Naive B cell (primary cell): Measurements from ENCODE around the gene METTL14. TPM values are rescaled to one million over a fixed set of nuclear protein-coding genes. Genes with fewer than 3 reads are reported as not detected.
A peak's percentile ranks its signal among the peaks of the same experiment; 100 is the strongest.
"Not testable (repeated sequence)": the region's sequence is repeated elsewhere in the genome, so short reads cannot be mapped to it uniquely, and the experiment has no call there.

Experiments
- ATAC-seq, 2 donors: fragments of 150-1000 bp; cut with Tn5 transposase; 2 replicates each; pipeline ENCODE4 v1.10.0; 2021; ENCODE audit warnings: low read depth in 2 of 2, mild to moderate bottlenecking in 2 of 2, moderate library complexity in 2 of 2
- DNase-seq: peaks from one replicate; pipeline ENCODE4 v3.0.0; 2022
- H3K27ac Mint-ChIP-seq, 6 donors: one replicate each; pipeline ENCODE4 v1.8.0; 2020 to 2022; ENCODE audit warnings: mild to moderate bottlenecking in 6 of 6, mixed read lengths in 6 of 6, moderate library complexity in 5 of 6, inconsistent platforms in 2 of 6
- H3K27me3 Mint-ChIP-seq, 3 donors: one replicate each; pipeline ENCODE4 v1.8.0; 2021 to 2022; ENCODE audit warnings: mixed read lengths in 3 of 3, mild to moderate bottlenecking in 1 of 3
- H3K36me3 Mint-ChIP-seq, 2 donors: one replicate each; pipeline ENCODE4 v1.8.0; 2020 to 2022; ENCODE audit warnings: mixed read lengths in 2 of 2, inconsistent platforms in 1 of 2, mild to moderate bottlenecking in 1 of 2
- H3K4me1 Mint-ChIP-seq, 3 donors: one replicate each; pipeline ENCODE4 v1.8.0; 2020 to 2022; ENCODE audit warnings: mixed read lengths in 3 of 3, inconsistent platforms in 1 of 3, mild to moderate bottlenecking in 1 of 3, moderate library complexity in 1 of 3
- H3K4me3 Mint-ChIP-seq, 8 donors: one replicate each; pipeline ENCODE4 v1.8.0; 2020 to 2022; ENCODE audit warnings: mild to moderate bottlenecking in 8 of 8, mixed read lengths in 8 of 8, moderate library complexity in 8 of 8, inconsistent platforms in 2 of 8
- H3K9me3 Mint-ChIP-seq, 7 donors: one replicate each; pipeline ENCODE4 v1.8.0; 2020 to 2022; ENCODE audit warnings: mixed read lengths in 7 of 7, mild to moderate bottlenecking in 5 of 7, inconsistent platforms in 2 of 7, moderate library complexity in 1 of 7
- polyA plus RNA-seq, 6 donors: library from polyadenylated mRNA; unstranded; fragments of 300-500 nt; fragmentation: Illumina TruSeq; gene quantifications; one replicate each; pipeline ENCODE4 v1.2.3, GENCODE V29; 2021; ENCODE audit warnings: low read depth in 6 of 6

METTL14 gene
- polyA plus RNA-seq, result 10 to 100 TPM; 17.4 to 47.1 (median 35.5) TPM

DNA sequence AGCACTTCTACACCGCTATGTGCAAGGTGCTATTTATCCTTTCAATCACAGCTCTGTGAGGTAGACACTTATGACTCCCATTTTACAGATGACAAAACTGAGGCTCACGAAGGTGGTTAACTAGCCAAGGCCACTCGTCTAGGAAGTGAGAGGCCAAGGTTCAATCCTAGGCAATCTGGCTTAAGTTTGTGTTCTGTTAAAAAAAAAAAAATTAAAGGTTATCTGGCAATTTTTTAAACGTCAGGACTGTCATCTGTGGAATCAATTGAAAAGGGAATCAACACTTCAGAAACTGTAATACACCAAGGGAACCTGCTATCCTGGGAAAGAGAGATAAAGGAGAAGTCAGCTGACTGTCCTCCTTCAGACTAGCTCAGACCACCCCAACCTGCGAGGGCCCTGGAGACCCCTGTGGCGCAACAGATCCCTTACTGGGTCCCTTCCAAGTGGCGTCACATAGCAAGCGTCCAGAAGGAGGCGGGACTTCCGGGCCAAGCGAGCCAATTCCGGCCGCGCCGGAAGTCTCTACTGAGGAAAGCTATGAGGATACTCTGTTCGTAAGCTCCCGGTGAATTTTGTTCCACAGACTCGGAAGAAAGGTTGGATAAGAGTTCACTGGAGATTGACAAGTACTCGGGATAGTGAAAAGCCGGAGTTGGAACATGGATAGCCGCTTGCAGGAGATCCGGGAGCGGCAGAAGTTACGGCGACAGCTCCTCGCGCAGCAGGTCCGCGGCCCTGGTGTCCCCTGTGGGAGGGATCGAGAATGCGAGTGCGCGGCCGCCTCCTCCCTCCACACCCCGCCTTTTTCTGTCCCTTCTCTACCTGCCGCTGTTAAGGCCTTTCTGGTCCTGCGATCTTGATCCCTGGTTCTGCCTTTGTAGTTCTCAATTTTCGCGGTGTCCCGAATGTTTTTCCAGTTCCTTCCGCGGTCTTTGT lies at the start of gene METTL14:
METTL14 (plus strand) TSS at position 520 of the 939 bp plus-strand sequence; CDS start at position 663, 143 bp downstream.
- peaks cover 0 to 4% of the 10 kb centered on the region in 2 donors for H3K36me3 Mint-ChIP-seq

DNA sequence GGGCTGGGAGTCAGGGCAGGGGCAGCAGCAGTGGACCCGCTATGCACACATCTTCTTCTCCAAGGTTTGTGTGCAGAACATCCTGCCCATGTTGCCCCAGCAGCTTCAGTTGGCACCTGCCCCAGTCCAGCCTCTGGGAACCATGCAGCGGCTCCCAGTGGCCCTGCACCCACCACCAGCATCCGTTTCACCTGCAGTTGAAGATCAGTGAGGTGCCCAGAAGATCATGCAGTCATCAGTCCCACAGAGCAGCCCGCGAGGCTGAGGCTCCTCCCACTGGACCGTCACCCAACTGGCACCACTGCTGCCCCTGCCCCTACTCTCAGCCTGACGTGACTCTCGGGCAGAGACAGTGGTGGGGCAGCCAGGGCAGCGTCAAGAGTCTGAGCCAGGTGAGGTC lies 49.1 kb upstream of the METTL14 start:
- not testable (repeated sequence) for DNase-seq, H3K36me3 Mint-ChIP-seq, H3K4me1 Mint-ChIP-seq, H3K27me3 Mint-ChIP-seq, H3K27ac Mint-ChIP-seq, H3K4me3 Mint-ChIP-seq, ATAC-seq, H3K9me3 Mint-ChIP-seq

More for the DNA sequence above, at the start of gene METTL14:
- ATAC-seq (peak; percentile 94), DNase-seq (peak; percentile 86)
- peaks cover 19 to 29% (median 23%) of the 10 kb centered on the region in 3 donors for H3K4me1 Mint-ChIP-seq
- H3K27me3 Mint-ChIP-seq, result no peaks in the 10 kb centered on the region
- peak within 1 kb of the TSS; percentile 94 to 99 (median 98) for H3K27ac Mint-ChIP-seq
- no peaks in the 10 kb centered on the region for H3K9me3 Mint-ChIP-seq
- H3K4me3 Mint-ChIP-seq, result peak within 1 kb of the TSS; percentile 95 to 99 (median 96)

DNA sequence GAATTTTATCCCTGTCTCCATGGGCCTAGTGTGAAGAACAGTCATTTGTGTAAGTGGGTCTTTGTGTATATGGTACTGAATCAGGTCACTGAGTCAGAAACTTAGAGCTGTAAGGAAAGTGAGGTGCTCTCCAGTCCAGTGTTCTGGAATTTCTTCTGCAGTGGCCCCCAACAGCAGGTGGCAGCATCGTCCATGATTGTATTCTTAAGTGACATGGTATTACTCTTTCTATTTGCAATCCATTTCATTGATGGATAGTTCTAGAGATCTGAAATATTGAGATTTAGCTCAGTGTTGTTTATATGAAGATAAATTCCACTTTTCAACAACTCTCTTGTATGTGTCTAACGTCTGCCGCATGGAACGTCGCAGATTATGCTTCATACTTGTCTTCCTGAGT lies 20.5 kb upstream of the METTL14 start:
- not testable (repeated sequence) for H3K36me3 Mint-ChIP-seq, H3K27me3 Mint-ChIP-seq, H3K27ac Mint-ChIP-seq, H3K4me3 Mint-ChIP-seq, H3K9me3 Mint-ChIP-seq, H3K4me1 Mint-ChIP-seq, DNase-seq, ATAC-seq

DNA sequence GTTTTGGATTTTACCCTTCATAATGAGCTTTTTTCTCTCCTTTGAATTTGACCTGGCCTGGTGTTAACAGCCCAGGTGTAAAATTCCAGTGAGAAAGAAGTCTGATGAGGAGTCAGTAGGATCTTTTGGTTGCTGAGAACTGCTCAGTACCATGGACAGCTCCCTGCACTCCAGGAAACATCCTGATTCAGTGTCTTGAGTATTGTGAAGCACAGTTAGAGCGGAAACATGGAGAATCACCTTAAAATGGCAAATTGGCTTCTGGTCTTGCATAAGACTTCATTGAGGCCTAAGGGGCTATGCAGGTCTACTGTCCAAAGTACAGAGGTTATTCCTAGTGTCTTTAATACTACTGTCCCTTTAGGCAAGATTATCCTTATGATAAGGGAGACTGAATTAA lies 16.0 kb upstream of the METTL14 start:
- not testable (repeated sequence) for H3K27ac Mint-ChIP-seq, H3K9me3 Mint-ChIP-seq, H3K4me1 Mint-ChIP-seq, H3K4me3 Mint-ChIP-seq, ATAC-seq, H3K36me3 Mint-ChIP-seq
- peak; percentile 14 for DNase-seq
- H3K27me3 Mint-ChIP-seq, result peaks cover 0 to 10% (median 8%) of the 10 kb centered on the region in 3 donors

DNA sequence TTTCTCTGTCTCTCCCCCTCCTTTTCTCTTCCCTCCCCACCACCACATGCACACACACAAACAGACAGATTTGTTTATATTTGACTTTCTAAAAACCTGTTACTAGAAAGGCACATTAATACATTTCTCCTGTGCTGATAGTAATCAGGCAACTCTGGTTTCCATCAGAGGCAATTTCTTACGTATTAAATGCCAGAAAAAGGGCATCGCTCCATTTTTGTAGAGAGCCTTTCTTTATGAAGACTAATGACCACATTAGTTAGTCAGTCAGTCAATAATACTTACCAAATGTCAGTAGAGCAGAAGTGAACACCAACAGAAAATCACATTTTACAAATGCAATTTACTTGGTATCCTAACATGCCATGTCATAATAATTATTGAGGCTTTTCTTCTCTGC lies 14.2 kb upstream of the METTL14 start:
- DNase-seq, H3K4me3 Mint-ChIP-seq, H3K9me3 Mint-ChIP-seq, ATAC-seq, H3K36me3 Mint-ChIP-seq, H3K4me1 Mint-ChIP-seq, H3K27ac Mint-ChIP-seq: not testable (repeated sequence)
- peaks cover 0 to 10% (median 8%) of the 10 kb centered on the region in 3 donors for H3K27me3 Mint-ChIP-seq

DNA sequence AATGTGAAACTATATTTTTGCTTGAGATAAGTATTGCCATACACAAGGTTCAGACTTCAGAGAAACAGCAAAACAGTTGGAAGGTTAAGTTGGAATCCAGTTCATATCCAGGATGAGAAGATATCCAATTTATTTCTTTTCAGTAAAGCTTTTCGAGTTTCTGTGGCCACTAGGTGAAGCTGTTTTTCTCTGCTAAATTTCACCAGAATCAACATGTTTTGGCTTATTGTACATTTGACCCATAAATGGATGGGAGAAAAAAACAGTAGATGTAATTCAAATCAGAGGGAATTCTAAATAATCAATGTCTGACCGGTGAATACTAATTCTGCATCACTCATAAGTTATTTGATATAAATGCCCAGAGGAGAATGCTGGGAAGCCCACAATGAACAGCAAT lies 9.1 kb upstream of the METTL14 start:
- H3K27ac Mint-ChIP-seq, result no peak overlapping the region
- peaks cover 0 to 7% of the 10 kb centered on the region in 2 donors for H3K36me3 Mint-ChIP-seq
- no peaks in the 10 kb centered on the region for H3K9me3 Mint-ChIP-seq
- H3K4me1 Mint-ChIP-seq, result no peaks in the 10 kb centered on the region
- H3K27me3 Mint-ChIP-seq, result peaks cover 0 to 10% (median 7%) of the 10 kb centered on the region in 3 donors
- no peak for DNase-seq
- no peak for ATAC-seq
- H3K4me3 Mint-ChIP-seq, result no peak overlapping the region

DNA sequence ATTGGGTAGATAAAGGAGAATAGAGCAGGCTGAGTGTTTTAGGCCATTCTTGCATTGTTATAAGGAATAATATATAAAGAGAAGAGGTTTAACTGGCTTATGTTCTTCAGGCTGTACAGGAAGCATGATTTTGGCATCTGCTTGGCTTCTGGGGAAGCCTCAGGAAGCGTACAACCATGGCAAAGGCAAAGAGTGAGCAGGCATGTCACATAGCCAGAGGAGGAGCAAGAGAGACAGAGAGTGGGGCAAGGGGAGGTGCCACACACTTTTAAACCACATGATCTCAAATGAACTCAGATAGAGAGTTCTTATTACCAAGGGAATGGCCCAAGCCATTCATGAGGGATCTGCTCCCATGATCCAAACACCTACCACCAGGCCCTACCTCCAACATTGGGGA lies 4.4 kb upstream of the METTL14 start:
- H3K9me3 Mint-ChIP-seq, result no peaks in the 10 kb centered on the region
- peak overlapping the region in 1 of 6 donors; percentile 43 for H3K27ac Mint-ChIP-seq
- DNase-seq (no peak), ATAC-seq (no peak)
- no peaks in the 10 kb centered on the region for H3K36me3 Mint-ChIP-seq
- H3K27me3 Mint-ChIP-seq, result no peaks in the 10 kb centered on the region
- H3K4me1 Mint-ChIP-seq, result peaks cover 6 to 15% (median 13%) of the 10 kb centered on the region in 3 donors
- peak overlapping the region in 1 of 8 donors; percentile 64 for H3K4me3 Mint-ChIP-seq

DNA sequence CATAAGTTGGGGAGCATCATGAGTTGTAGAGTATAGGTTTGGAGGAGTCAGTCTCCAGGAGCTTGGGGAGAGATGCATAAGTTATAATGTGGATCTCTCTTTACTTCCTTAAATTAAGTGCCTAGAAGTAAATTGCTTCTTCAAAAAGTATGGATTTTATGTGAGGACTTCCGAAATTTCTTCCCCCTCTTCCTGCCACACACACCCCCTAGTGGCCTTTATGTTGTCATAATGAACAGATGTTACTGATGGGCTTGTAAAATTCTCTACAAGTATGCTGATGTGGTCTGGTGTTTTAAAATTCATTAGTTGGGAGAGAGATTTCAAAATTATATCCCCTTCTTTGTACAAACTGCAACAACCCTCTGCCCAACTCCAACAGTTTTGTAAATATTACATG lies 2.3 kb upstream of the METTL14 start:
- Mint-ChIP-seq H3K36me3 (peaks cover 0 to 4% of the 10 kb centered on the region in 2 donors), H3K27me3 (no peaks in the 10 kb centered on the region), H3K4me3 (peak overlapping the region in 1 of 8 donors; percentile 96), H3K4me1 (peaks cover 19 to 29% (median 23%) of the 10 kb centered on the region in 3 donors), H3K9me3 (no peaks in the 10 kb centered on the region), H3K27ac (peak overlapping the region in 2 of 6 donors; percentile 26 to 58)
- ATAC-seq (no peak), DNase-seq (no peak)

DNA sequence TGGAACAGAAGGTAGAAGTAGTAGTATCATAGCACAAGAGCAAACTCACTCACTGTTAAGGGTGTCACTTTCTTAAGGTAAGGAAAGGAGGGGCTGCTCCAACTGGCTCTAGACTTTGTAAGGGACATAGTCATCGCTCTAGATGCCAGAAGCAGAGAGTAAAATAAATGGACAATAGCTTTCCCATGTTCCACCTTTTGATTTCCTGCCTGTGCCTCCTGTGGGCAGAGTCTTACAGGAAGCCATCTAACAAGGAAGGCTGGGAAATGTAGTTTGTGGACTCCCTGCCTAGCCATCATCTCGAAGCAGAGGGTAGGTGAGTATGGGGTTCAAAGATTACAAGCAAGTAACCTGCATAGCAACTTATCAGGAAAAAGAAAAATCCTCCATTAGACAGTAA lies 1.7 kb upstream of the METTL14 start:
- Mint-ChIP-seq H3K9me3 (no peaks in the 10 kb centered on the region), H3K36me3 (peaks cover 0 to 4% of the 10 kb centered on the region in 2 donors), H3K27ac (peak overlapping the region in 1 of 6 donors; percentile 33), H3K4me1 (peaks cover 19 to 29% (median 23%) of the 10 kb centered on the region in 3 donors), H3K4me3 (peak overlapping the region in 3 of 8 donors; percentile 32 to 96 (median 47)), H3K27me3 (no peaks in the 10 kb centered on the region)
- no peak for DNase-seq
- ATAC-seq, result no peak

DNA sequence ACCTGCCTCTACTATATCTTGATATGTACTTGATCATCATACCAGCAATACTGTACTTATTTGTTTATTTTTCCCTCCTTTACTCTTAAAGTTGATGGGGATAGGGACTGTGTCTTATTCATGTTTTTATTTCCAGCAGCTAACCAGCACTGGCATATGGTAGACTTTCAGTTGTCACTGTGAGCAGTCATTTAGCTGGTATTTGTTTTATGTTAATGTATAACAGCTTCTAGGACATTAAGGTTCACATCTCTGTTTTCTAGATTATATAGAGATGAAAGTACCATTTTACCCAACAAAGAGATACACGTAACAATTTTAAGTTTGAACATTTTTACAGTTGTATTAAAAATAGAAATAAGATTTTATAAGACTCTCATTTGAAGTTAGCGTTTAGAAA lies 17.9 kb downstream of the METTL14 start:
- ATAC-seq (no peak), DNase-seq (no peak)
- Mint-ChIP-seq H3K36me3 (peaks cover 34 to 36% of the 10 kb centered on the region in 2 donors), H3K4me1 (peaks cover 0 to 3% (median 0%) of the 10 kb centered on the region in 3 donors), H3K27ac (no peak overlapping the region), H3K4me3 (no peak overlapping the region), H3K27me3 (no peaks in the 10 kb centered on the region), H3K9me3 (no peaks in the 10 kb centered on the region)

DNA sequence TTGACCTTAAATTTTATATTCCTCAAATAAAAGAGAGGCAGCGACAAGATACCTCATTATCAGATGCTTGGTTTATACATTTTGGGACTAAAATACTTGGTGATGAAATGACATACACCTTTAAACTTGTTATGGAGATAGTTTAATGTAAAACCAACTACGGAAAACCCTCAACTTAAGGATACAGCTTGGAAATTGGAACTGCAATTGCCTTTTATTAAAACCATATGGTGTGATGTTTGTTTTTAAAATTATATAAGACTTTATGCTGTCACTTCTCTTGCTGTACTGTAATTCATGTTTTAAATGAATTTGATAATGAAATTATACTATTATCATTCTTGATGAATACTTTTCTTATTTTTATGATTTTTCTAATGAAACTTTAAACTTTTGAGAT lies 25.9 kb downstream of the METTL14 start:
- no peak overlapping the region for H3K4me3 Mint-ChIP-seq
- peaks cover 0 to 4% (median 0%) of the 10 kb centered on the region in 3 donors for H3K4me1 Mint-ChIP-seq
- no peak for DNase-seq
- H3K9me3 Mint-ChIP-seq, result no peaks in the 10 kb centered on the region
- H3K36me3 Mint-ChIP-seq, result peaks cover 11 to 34% of the 10 kb centered on the region in 2 donors
- H3K27ac Mint-ChIP-seq, result no peak overlapping the region
- ATAC-seq, result no peak
- H3K27me3 Mint-ChIP-seq, result no peaks in the 10 kb centered on the region

DNA sequence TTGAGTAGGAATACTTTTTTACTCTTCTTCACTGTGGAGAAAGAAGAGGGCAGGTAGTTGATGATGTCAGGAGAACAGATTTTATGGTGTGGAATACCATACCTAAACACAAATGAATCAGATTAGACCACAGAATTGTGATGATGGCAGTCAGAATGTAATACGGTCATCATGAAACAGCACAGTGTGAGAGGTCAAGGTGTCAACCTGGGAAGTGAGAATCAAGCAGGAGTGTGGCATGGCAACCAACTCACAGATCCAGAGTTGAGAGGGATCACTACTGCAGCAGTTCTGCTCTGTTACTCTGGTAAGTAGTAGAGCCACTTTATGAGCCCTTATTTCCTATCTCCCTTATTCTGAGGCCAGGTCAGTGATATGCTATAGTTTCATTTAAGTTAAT lies 27.7 kb downstream of the METTL14 start:
- DNase-seq (no peak), ATAC-seq (no peak)
- peaks cover 0 to 25% of the 10 kb centered on the region in 2 donors for H3K36me3 Mint-ChIP-seq
- H3K4me1 Mint-ChIP-seq, result peaks cover 0 to 4% (median 0%) of the 10 kb centered on the region in 3 donors
- no peaks in the 10 kb centered on the region for H3K9me3 Mint-ChIP-seq
- no peak overlapping the region for H3K27ac Mint-ChIP-seq
- no peaks in the 10 kb centered on the region for H3K27me3 Mint-ChIP-seq
- no peak overlapping the region for H3K4me3 Mint-ChIP-seq

DNA sequence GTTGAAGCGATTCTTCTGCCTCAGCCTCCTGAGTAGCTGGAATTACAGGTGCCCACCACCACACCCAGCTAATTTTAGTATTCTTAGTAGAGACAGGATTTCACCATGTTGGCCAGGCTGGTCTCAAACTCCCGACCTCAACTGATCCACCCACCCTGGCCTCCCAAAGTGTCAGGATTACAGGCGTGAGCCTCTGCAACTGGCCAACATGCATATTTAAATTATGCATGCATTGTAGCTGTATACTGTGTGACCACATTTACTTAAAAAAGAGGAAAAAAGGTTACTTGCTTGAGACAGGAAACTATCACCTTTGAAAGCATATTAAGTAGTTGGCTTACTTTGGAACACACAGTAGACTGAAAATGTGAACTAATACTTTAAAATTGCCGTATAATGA lies 29.5 kb downstream of the METTL14 start:
- H3K4me3 Mint-ChIP-seq, result no peak overlapping the region
- H3K27ac Mint-ChIP-seq, result no peak overlapping the region
- H3K27me3 Mint-ChIP-seq, result no peaks in the 10 kb centered on the region
- H3K9me3 Mint-ChIP-seq, result no peaks in the 10 kb centered on the region
- peaks cover 0 to 13% of the 10 kb centered on the region in 2 donors for H3K36me3 Mint-ChIP-seq
- no peak for DNase-seq
- ATAC-seq, result no peak
- peaks cover 0 to 4% (median 0%) of the 10 kb centered on the region in 3 donors for H3K4me1 Mint-ChIP-seq

DNA sequence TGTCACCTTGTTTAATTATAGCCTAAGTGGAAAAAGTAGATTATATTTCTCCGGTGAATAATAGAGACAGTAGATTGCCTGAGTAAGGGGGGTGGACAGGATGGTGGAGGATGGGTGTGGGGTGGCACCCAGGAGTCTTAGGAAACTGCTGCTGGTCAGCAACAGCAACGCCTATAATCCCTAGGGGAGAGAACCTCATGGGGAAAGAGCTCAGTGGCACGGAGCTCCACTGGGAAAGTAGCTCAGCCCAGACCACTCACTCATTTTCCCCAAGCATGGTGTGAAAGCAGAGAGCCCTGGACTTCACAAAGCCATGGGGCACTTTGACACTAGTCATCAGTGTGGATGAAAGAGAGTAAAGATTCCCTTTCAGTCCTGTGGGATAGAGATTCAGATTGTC lies 31.1 kb downstream of the METTL14 start:
- Mint-ChIP-seq H3K27me3 (no peaks in the 10 kb centered on the region), H3K4me1 (peaks cover 0 to 4% (median 0%) of the 10 kb centered on the region in 3 donors), H3K4me3 (no peak overlapping the region), H3K27ac (no peak overlapping the region), H3K36me3 (peaks cover 0 to 4% of the 10 kb centered on the region in 2 donors), H3K9me3 (no peaks in the 10 kb centered on the region)
- ATAC-seq (no peak), DNase-seq (no peak)
